Activated CD4-positive, alpha-beta memory T cell treated with anti-CD3 and anti-CD28 coated beads for 36 hours (primary cell): Measurements from ENCODE around the gene DEXI. TPM values are rescaled to one million over a fixed set of nuclear protein-coding genes. Genes with fewer than 3 reads are reported as not detected.
"Not testable (repeated sequence)": the region's sequence is repeated elsewhere in the genome, so short reads cannot be mapped to it uniquely, and the experiment has no call there.

Experiments used
- CTCF ChIA-PET: fragments of 350-600 bp; sonication (Branson Sonifier 250); formaldehyde crosslinking; loops from one replicate; lab custom pipeline; 2021; ENCODE audit warnings: antibody characterized with exemption, inconsistent platforms; lab: Charles Lee
- POLR2A ChIA-PET: fragments of 350-600 bp; sonication (Branson Sonifier 250); formaldehyde crosslinking; loops from one replicate; lab custom pipeline; 2021; ENCODE audit warnings: antibody characterized with exemption; lab: Charles Lee
- DNase-seq: peaks from one replicate; pipeline ENCODE4 v3.0.0-alpha.2; 2020
- H3K27ac Mint-ChIP-seq: one replicate; pipeline ENCODE4 v1.8.0; 2021; ENCODE audit warnings: mixed read lengths
- H3K27me3 Mint-ChIP-seq: one replicate; pipeline ENCODE4 v1.8.0; 2021; ENCODE audit warnings: mixed read lengths
- H3K36me3 Mint-ChIP-seq: one replicate; pipeline ENCODE4 v1.8.0; 2021; ENCODE audit warnings: mixed read lengths
- H3K4me1 Mint-ChIP-seq: one replicate; pipeline ENCODE4 v1.8.0; 2021; ENCODE audit warnings: low read depth, mixed read lengths
- H3K4me3 Mint-ChIP-seq: one replicate; pipeline ENCODE4 v1.8.0; 2021; ENCODE audit warnings: mild to moderate bottlenecking, mixed read lengths
- H3K9me3 Mint-ChIP-seq: one replicate; pipeline ENCODE4 v1.8.0; 2021; ENCODE audit warnings: mixed read lengths
- intact Hi-C: fragments of 100-400 bp; cut with micrococcal nuclease; formaldehyde crosslinking; loops from one replicate; pipeline ENCODE4 v1.15.1; 2023
- total RNA-seq, 2 experiments: library from RNA; stranded (reverse); gene quantifications; one replicate each; pipeline ENCODE4 v1.2.3, GENCODE V29; 2021

Gene DEXI
- total RNA-seq, 2 experiments from 2014 or later, result 35.1 to 38.2 TPM

DNA sequence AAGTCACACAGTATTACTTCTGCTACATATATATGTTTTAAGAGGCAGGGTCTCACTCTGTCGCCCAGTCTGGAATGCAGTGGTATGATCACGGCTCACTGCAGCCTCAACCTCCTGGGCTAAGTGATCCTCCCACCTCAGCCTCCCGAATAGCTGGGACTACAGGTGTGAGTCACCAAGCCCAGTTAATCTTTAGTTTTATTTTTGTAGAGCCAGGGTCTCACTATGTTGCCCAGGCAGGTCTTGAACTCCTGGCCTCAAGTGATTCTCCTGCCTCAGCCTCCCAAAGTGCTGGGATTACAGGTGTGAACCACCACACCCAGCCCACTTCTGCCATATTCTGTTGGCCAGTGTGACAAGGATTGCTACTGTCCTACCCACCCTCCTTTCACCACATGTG, 17.0 kb downstream of the DEXI start:
- DNase-seq, H3K27me3 Mint-ChIP-seq, POLR2A ChIA-PET, CTCF ChIA-PET, H3K4me1 Mint-ChIP-seq, intact Hi-C loops, H3K9me3 Mint-ChIP-seq, H3K27ac Mint-ChIP-seq, H3K4me3 Mint-ChIP-seq: not testable (repeated sequence)
- H3K36me3 Mint-ChIP-seq, result peaks cover 29% of the 10 kb centered on the region

GRCh38 chr16:10923650-10924214, 18.5 kb downstream of the DEXI start:
- Mint-ChIP-seq H3K4me3 (no peak overlapping the region), H3K27me3 (no peaks in the 10 kb centered on the region), H3K4me1 (peaks cover 2% of the 10 kb centered on the region), H3K9me3 (no peaks in the 10 kb centered on the region), H3K36me3 (peaks cover 28% of the 10 kb centered on the region), H3K27ac (no peak overlapping the region)
- no peak for DNase-seq
- intact Hi-C loops, result no loop called here
- ChIA-PET CTCF (interaction anchor here (1.1 kb wide), 1 partner anchor 13 kb away, joined by 3 read pairs; no protein-coding TSS in a partner anchor), POLR2A (no interaction called here)

DNA sequence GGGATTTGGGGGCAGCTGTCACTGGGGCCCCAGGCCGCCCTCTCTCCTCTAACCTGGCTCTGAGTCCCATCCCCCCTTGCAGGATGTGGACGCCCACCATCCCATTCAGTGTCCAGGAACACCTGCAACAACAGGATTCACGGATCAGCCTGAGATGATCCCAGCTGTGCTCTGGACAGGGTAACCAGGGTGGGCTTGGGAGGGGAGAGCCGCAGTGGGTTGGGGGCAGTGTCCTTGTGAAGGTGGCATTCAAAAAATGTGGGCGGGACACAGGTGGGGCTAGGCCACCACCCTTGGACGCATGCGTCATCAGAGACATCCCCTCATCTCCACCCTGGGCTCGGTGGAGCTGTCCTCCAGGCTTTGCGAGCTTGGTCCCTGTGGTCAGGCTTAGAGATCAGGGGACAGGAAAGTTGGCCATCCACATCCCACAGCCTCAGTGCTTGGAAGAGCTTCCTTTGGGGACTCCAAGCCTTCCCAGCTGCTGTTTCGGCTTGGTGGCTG, 19.1 kb downstream of the DEXI start:
- Mint-ChIP-seq H3K27ac (no peak overlapping the region), H3K4me1 (peaks cover 2% of the 10 kb centered on the region), H3K4me3 (no peak overlapping the region), H3K36me3 (peaks cover 24% of the 10 kb centered on the region), H3K27me3 (no peaks in the 10 kb centered on the region), H3K9me3 (no peaks in the 10 kb centered on the region)
- intact Hi-C loops, result no loop called here
- no peak for DNase-seq
- ChIA-PET CTCF (interaction anchor here (1.1 kb wide), 1 partner anchor 14 kb away, joined by 3 read pairs; no protein-coding TSS in a partner anchor), POLR2A (no interaction called here)

DNA sequence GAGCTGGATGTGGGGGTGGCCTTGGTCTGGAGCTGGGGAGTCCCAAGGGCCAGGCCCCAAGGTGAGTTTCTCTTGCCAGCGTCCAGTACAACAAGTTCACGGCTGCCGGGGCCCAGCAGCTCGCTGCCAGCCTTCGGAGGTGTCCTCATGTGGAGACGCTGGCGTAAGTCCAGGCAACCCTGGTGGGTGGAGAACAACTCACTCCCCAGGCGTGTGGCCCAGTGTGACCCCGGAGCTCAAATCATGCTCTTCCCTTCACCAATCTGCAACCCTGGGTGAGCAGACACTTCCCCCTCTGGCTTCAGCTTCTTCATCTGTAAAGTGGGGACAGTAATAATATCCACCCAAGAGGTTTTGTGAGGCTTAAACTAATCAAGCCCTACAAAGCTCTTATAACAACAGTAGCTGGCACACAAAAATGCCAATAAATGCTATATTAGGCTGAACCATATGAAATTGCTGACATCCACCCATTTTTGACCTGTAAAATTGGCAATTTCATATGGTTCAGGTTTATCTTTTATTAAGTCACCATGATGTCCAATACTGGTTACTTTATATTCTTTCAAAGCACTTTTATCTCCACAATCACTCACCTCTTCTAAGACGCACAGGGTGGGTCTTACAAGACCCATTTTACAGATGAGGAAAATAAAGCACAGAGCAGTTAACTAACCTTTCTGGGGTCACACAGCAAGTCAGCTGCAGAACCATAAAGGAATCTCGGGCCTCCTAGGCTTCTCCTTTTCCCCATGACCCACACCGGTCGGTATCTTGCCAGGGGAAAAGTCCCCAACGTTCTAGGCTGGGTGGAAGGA, 19.7 kb downstream of the DEXI start:
- Mint-ChIP-seq H3K36me3 (peaks cover 19% of the 10 kb centered on the region), H3K27ac (no peak overlapping the region), H3K4me3 (no peak overlapping the region), H3K4me1 (peaks cover 2% of the 10 kb centered on the region), H3K9me3 (no peaks in the 10 kb centered on the region), H3K27me3 (no peaks in the 10 kb centered on the region)
- no peak for DNase-seq
- ChIA-PET CTCF (interaction anchor here (1.1 to 1.4 kb wide), 3 partner anchors 14 to 408 kb away, joined by 3 to 4 read pairs (median 4); no protein-coding TSS in a partner anchor), POLR2A (no interaction called here)
- intact Hi-C loops, result no loop called here

- CTCF ChIA-PET, result interaction anchor here (1.3 to 1.4 kb wide), 2 partner anchors 17 to 407 kb away, joined by 4 read pairs; no protein-coding TSS in a partner anchor
- Mint-ChIP-seq H3K36me3 (peaks cover 12% of the 10 kb centered on the region), H3K4me3 (no peak overlapping the region), H3K4me1 (peaks cover 2% of the 10 kb centered on the region), H3K9me3 (no peaks in the 10 kb centered on the region), H3K27me3 (no peaks in the 10 kb centered on the region), H3K27ac (no peak overlapping the region)
- POLR2A ChIA-PET, result no interaction called here
- intact Hi-C loops, result no loop called here
- DNase-seq, result no peak
Measured at GRCh38 chr16:10921536-10922327, 20.5 kb downstream of the DEXI start.

- intact Hi-C loops, result no loop called here
- ChIA-PET CTCF (no interaction called here), POLR2A (no interaction called here)
- peaks cover 8% of the 10 kb centered on the region for H3K4me1 Mint-ChIP-seq
- H3K9me3 Mint-ChIP-seq, result no peaks in the 10 kb centered on the region
- DNase-seq, result no peak
- no peaks in the 10 kb centered on the region for H3K27me3 Mint-ChIP-seq
- H3K27ac Mint-ChIP-seq, result no peak overlapping the region
- H3K36me3 Mint-ChIP-seq, result peaks cover 5% of the 10 kb centered on the region
- H3K4me3 Mint-ChIP-seq, result no peak overlapping the region
Measured at GRCh38 chr16:10920726-10921427, 21.4 kb downstream of the DEXI start.

DNA sequence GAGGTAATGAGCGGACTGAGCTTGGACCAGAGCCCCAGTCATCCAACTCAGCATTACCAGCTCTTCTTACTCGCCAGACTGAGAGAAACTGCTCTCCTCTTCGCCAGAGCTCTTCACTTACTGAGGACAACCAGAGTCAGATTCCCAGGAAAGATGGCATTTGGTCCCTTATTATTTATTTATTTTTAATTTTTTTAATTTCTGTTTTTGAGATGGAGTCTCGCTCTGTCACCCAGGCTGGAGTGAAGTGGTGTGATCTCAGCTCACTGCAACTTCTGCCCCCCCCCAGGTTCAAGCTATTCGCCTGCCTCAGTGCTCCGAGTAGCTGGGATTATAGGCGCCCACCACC, 23.3 kb downstream of the DEXI start:
- CTCF ChIA-PET, result interaction anchor here (0.6 to 4.8 kb wide), 42 partner anchors 8 to 1586 kb away, joined by 3 to 36 read pairs (median 4); partner anchors contain the start of genes CIITA, DEXI and NUBP1
- Mint-ChIP-seq H3K27me3 (no peaks in the 10 kb centered on the region), H3K4me1 (peaks cover 15% of the 10 kb centered on the region), H3K36me3 (no peaks in the 10 kb centered on the region), H3K9me3 (no peaks in the 10 kb centered on the region), H3K4me3 (no peak overlapping the region), H3K27ac (no peak overlapping the region)
- DNase-seq, result no peak
- intact Hi-C loops, result loop anchor here (2.0 to 5.0 kb wide), 3 partner anchors 22 to 180 kb away; no protein-coding TSS in a partner anchor
- POLR2A ChIA-PET, result no interaction called here

- no peaks in the 10 kb centered on the region for H3K9me3 Mint-ChIP-seq
- no peaks in the 10 kb centered on the region for H3K36me3 Mint-ChIP-seq
- H3K27me3 Mint-ChIP-seq, result no peaks in the 10 kb centered on the region
- peak; percentile 92 for DNase-seq
- POLR2A ChIA-PET, result interaction anchor here (0.7 kb wide), 1 partner anchor 175 kb away, joined by 3 read pairs; the partner anchor contains the start of gene NUBP1
- H3K4me3 Mint-ChIP-seq, result no peak overlapping the region
- CTCF ChIA-PET, result interaction anchor here (0.6 to 4.8 kb wide), 47 partner anchors 8 to 1587 kb away, joined by 3 to 36 read pairs (median 4); partner anchors contain the start of genes CIITA, DEXI and NUBP1
- no peak overlapping the region for H3K27ac Mint-ChIP-seq
- peaks cover 15% of the 10 kb centered on the region for H3K4me1 Mint-ChIP-seq
- intact Hi-C loops, result loop anchor here (1.0 to 5.0 kb wide), 4 partner anchors 22 to 397 kb away; no protein-coding TSS in a partner anchor
Measured at GRCh38 chr16:10918294-10919002, 23.8 kb downstream of the DEXI start.

GRCh38 chr16:10916534-10916933, 25.7 kb downstream of the DEXI start:
- H3K27ac Mint-ChIP-seq, result no peak overlapping the region
- ChIA-PET POLR2A (no interaction called here), CTCF (interaction anchor here (0.7 to 4.8 kb wide), 5 partner anchors 172 to 402 kb away, joined by 3 to 36 read pairs (median 7); partner anchors contain the start of gene NUBP1)
- H3K4me1 Mint-ChIP-seq, result peaks cover 15% of the 10 kb centered on the region
- no peak for DNase-seq
- H3K36me3 Mint-ChIP-seq, result no peaks in the 10 kb centered on the region
- no peak overlapping the region for H3K4me3 Mint-ChIP-seq
- H3K27me3 Mint-ChIP-seq, result no peaks in the 10 kb centered on the region
- intact Hi-C loops, result loop anchor here (2.0 to 5.0 kb wide), 2 partner anchors 46 to 104 kb away; no protein-coding TSS in a partner anchor
- no peaks in the 10 kb centered on the region for H3K9me3 Mint-ChIP-seq

- no peaks in the 10 kb centered on the region for H3K27me3 Mint-ChIP-seq
- no peak overlapping the region for H3K27ac Mint-ChIP-seq
- H3K4me1 Mint-ChIP-seq, result peaks cover 10% of the 10 kb centered on the region
- ChIA-PET POLR2A (interaction anchor here (1.4 kb wide), 1 partner anchor 11 kb away, joined by 3 read pairs; no protein-coding TSS in a partner anchor), CTCF (interaction anchor here (0.7 to 1.8 kb wide), 2 partner anchors 8 to 18 kb away, joined by 3 to 9 read pairs; no protein-coding TSS in a partner anchor)
- H3K36me3 Mint-ChIP-seq, result no peaks in the 10 kb centered on the region
- H3K9me3 Mint-ChIP-seq, result no peaks in the 10 kb centered on the region
- no peak for DNase-seq
- intact Hi-C loops, result no loop called here
- no peak overlapping the region for H3K4me3 Mint-ChIP-seq
Measured at GRCh38 chr16:10911267-10911666, 31.0 kb downstream of the DEXI start.

GRCh38 chr16:10907757-10908045, 34.6 kb downstream of the DEXI start:
- H3K9me3 Mint-ChIP-seq, result peaks cover 5% of the 10 kb centered on the region
- no peak for DNase-seq
- intact Hi-C loops, result no loop called here
- H3K27ac Mint-ChIP-seq, result no peak overlapping the region
- no peaks in the 10 kb centered on the region for H3K4me1 Mint-ChIP-seq
- H3K4me3 Mint-ChIP-seq, result no peak overlapping the region
- H3K27me3 Mint-ChIP-seq, result no peaks in the 10 kb centered on the region
- no peaks in the 10 kb centered on the region for H3K36me3 Mint-ChIP-seq
- POLR2A ChIA-PET, result no interaction called here
- CTCF ChIA-PET, result no interaction called here
